Measurements from ENCODE around the gene ZNF792. TPM values are rescaled to one million over a fixed set of nuclear protein-coding genes. Genes with fewer than 3 reads are reported as not detected.

The ZNF792 gene
- total RNA-seq: 3.3 and 17.0 TPM in 2 replicates

DNA sequence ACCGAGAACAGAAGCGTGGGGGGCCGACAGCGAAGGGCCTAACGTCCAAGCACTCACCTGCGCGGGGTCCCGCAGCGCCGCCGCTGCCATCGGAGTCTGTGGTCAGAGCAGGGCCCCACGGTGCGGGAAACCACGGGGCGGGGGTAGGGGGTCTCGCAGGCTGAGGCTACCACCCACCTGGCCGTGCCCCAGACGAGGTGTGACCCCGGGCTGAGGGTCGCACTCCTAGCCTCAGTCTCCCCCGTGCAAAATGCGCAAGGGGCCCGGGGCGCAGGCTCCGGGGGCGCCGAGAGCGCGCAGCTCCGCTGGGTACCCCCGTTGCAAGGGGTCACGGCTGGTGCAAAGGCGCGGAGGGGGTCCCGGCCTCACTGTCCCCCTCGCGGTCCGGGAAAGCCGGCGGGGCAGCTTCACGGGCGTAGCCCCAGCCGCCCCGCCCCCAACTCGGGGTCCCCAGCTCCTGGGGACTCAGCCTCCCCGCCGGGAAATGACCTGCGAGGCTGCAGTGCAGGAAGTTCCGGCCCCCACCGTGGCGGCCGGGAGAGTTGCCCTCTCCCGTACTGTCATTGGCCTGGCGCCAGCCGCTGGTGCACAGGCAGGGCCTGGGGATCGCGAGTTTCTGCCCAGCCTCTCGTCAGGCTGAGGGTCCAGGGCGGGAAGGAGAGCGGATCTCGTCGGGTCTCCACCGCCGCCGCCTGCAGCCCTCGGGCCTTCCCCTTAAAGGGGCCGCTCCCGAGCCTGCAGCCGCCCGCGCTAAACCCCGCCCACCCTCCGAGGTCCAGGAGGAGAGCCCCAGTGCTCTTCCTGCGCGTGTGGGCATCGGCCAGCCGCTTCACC, at the start of gene ZNF792:
Gene ZNF792, minus strand, starts transcription at position 657 of the 834 bp plus-strand sequence. Its CDS starts 567 bp downstream, at position 90.

DNA sequence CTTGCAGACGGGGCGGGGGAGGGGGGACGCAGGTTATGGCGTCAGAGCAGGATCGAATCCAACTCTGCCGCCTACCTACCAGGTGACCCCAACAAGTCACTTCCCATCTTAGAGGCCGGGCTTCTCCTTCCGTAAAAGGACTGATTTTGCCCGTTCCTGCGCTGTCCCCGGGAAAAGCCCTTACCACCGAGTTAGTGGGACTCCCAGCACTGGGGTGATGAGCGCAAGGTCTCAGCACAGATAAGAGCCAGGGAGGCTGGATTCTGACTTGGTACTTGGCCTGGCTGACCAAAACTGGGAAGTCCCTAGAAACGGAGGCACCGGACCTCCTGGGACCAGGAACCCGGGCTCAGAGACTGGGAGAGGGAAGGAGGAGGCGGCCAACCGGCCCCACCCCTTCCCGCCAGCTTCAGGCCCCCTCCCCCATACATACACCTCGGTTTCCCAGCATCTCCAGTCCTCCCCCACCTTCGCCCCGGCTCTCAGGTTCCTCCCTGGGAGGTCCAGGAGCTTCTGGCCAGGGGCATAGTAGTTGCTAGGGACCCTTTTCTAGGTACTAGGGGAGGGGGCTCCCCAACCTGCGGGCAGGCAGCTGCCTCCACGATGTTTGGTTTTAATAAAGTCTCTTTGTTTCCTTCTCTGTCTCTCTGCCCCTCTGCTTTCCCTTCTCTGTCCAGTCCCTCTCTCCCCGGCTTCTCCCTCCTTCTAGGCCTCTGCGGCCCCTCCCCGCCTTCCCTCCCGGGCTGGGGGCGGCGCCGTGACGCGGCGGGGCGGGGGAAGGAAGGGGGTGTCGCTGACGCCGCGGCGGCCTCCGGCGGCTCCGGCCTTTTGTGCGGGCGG, 35.7 kb upstream of the ZNF792 start, which contains the start of gene GRAMD1A:
Gene GRAMD1A, plus strand, starts transcription at position 826 of the 840 bp plus-strand sequence. CDS start 156 bp downstream, outside the sequence.

DNA sequence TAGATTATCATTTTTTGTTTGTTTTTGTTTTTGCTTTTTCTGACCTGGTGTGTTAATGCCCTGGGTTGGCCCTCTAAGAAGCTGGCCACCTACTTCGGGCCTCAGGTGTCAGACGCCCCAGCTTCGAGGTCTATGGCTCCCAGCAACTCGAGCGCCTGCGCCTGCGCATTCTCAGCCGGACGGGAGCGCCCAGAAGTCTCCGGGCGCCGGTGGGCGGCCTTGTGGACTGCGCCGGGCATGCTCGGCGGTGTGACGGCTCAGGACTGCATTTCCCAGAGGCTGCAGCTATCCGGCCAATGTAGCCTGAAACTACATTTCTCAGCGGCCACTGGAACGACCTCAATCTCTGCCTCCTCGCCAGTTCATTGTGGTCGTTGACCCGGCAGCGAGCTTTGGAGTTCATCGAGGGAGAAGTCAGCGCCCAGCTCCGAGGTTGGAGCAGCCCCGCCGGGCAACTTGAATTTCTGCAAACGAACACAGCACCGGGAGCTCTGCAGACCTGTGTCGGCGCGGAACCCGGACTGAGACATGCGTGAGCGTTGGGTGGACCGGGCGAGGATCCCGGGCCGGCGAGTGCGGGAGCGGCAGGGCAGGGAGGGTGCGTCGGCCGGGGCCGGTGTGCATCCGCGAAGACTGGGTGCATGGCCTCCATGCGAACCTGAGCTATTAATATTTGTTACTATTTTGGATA, 37.2 kb downstream of the ZNF792 start, which contains the start of gene ZNF30:
Gene ZNF30, plus strand, starts transcription at position 219 of the 691 bp plus-strand sequence. CDS start 3,045 bp downstream, outside the sequence.

Other genes starting within 250 kb of the ZNF792 start
- gene ZNF181, start 230.0 kb downstream of the ZNF792 start, total RNA-seq: 9.4 and 15.5 TPM in 2 replicates
- 4.6 and 6.1 TPM in 2 replicates for gene ZNF599, start 191.0 kb downstream of the ZNF792 start, total RNA-seq
- 1.3 and 3.7 TPM in 2 replicates for gene ZNF30, start 37.3 kb downstream of the ZNF792 start, total RNA-seq
- gene GRAMD1A, start 36.1 kb upstream of the ZNF792 start, total RNA-seq: 34.6 and 46.0 TPM in 2 replicates
- 4.4 and 4.7 TPM in 2 replicates for gene SCN1B, start 66.2 kb upstream of the ZNF792 start, total RNA-seq
- 0.44 TPM in 1 of 2 replicates, not detected in the other for gene HPN, start 77.5 kb upstream of the ZNF792 start, total RNA-seq
- gene FXYD3, start 151.6 kb upstream of the ZNF792 start, total RNA-seq: not detected in 2 replicates
- gene LGI4, start 170.8 kb upstream of the ZNF792 start, total RNA-seq: not detected in 2 replicates
- 0.66 TPM in 1 of 2 replicates, not detected in the other for gene FXYD1, start 174.6 kb upstream of the ZNF792 start, total RNA-seq
- not detected in 2 replicates for gene FXYD7, start 179.0 kb upstream of the ZNF792 start, total RNA-seq
- gene FXYD5, start 190.5 kb upstream of the ZNF792 start, total RNA-seq: 55.0 and 63.7 TPM in 2 replicates